Tibial artery (tissue), 4 donors: Measurements from ENCODE around the gene ACVR1B.

Experiments
- DNase-seq, 2 donors: peaks; one replicate each; pipeline ENCODE4 v3.0.0-alpha.2; 2019
- H3K27ac ChIP-seq, 2 donors: fragments of 200-600 bp; sonication (generic) in 1 of 2; 1 replicate in 1 of 2; 2 replicates in 1 of 2; pipeline ENCODE4 v1.5.1; 2018 to 2019; ENCODE audit warnings: mild to moderate bottlenecking in 1 of 2
- H3K27me3 ChIP-seq, 2 donors: fragments of 200-600 bp; sonication (generic) in 1 of 2; one replicate each; pipeline versions ENCODE4 v1.5.1 to v1.6.0; 2016 to 2019
- H3K36me3 ChIP-seq, 3 donors: fragments of 200-600 bp; sonication (generic) in 2 of 3; one replicate each; pipeline ENCODE4 v1.5.1; 2016 to 2019; ENCODE audit warnings: mild to moderate bottlenecking in 2 of 3
- H3K4me1 ChIP-seq, 4 donors: fragments of 200-600 bp; sonication (generic) in 2 of 4; 1 replicate in 3 of 4; 2 replicates in 1 of 4; pipeline ENCODE4 v1.5.1; 2016 to 2019
- H3K4me3 ChIP-seq, 2 donors: fragments of 200-600 bp; sonication (generic) in 1 of 2; 1 replicate in 1 of 2; 2 replicates in 1 of 2; pipeline ENCODE4 v1.5.1; 2018 to 2019; ENCODE audit warnings: mild to moderate bottlenecking in 2 of 2
- H3K9me3 ChIP-seq, 3 donors: fragments of 200-600 bp; sonication (generic) in 1 of 3; one replicate each; pipeline ENCODE4 v1.5.1; 2016 to 2019
- intact Hi-C: fragments of 100-400 bp; cut with DNase I; formaldehyde crosslinking; loops from one replicate; pipeline ENCODE4 v1.15.0; 2023; ENCODE audit warnings: low total_unique reads
- TF ChIP-seq, protein P1 (sequence below), 2 experiments: fragments of 200-600 bp in 1 of 2; fragments of 450-650 bp in 1 of 2; IDR thresholded peaks; one replicate each; pipeline ENCODE4 v1.5.1; 2017 to 2019; ENCODE audit warnings: antibody characterized with exemption in 2 of 2, mild to moderate bottlenecking in 1 of 2, moderate library complexity in 1 of 2

Gene ACVR1B

GRCh38 chr12:51921017-51921725 is 30.3 kb upstream of the ACVR1B start:
- DNase-seq, result peak in 1 of 2 donors; percentile 50
- Histone ChIP-seq H3K4me3 (no peak overlapping the region), H3K27me3 (peaks cover 0 to 23% of the 10 kb centered on the region in 2 donors), H3K9me3 (no peaks in the 10 kb centered on the region), H3K4me1 (peaks cover 0 to 12% (median 9%) of the 10 kb centered on the region in 4 donors), H3K36me3 (no peaks in the 10 kb centered on the region), H3K27ac (no peak overlapping the region)
- intact Hi-C loops, result loop anchor here (5.0 kb wide), 1 partner anchor 61 kb away; no protein-coding TSS in a partner anchor
- TF ChIP-seq, protein P1, sequence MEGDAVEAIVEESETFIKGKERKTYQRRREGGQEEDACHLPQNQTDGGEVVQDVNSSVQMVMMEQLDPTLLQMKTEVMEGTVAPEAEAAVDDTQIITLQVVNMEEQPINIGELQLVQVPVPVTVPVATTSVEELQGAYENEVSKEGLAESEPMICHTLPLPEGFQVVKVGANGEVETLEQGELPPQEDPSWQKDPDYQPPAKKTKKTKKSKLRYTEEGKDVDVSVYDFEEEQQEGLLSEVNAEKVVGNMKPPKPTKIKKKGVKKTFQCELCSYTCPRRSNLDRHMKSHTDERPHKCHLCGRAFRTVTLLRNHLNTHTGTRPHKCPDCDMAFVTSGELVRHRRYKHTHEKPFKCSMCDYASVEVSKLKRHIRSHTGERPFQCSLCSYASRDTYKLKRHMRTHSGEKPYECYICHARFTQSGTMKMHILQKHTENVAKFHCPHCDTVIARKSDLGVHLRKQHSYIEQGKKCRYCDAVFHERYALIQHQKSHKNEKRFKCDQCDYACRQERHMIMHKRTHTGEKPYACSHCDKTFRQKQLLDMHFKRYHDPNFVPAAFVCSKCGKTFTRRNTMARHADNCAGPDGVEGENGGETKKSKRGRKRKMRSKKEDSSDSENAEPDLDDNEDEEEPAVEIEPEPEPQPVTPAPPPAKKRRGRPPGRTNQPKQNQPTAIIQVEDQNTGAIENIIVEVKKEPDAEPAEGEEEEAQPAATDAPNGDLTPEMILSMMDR (IDR thresholded peaks at IDR 0.05), result no peak

DNA sequence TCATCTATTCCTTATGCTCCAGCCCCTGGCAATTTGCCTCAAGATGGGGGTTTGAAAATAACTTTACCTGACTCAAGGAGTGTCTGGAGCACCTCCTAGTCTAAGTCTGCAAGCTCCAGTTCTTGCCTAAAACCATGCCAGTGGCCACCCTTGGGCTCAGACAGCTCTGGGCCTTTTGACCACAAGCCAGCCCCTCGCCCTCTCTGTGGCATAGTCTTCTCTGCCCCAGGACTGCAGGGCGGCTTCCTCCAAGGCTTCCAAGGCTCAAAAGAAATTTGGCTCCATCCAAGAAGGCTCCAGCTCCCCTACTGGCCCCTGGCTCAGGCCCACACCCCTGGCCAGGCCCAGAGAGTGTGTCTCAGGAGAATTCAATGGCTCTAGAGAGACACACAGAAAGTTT is 29.4 kb upstream of the ACVR1B start:
- intact Hi-C loops, result loop anchor here (5.0 kb wide), 1 partner anchor 60 kb away; no protein-coding TSS in a partner anchor

DNA sequence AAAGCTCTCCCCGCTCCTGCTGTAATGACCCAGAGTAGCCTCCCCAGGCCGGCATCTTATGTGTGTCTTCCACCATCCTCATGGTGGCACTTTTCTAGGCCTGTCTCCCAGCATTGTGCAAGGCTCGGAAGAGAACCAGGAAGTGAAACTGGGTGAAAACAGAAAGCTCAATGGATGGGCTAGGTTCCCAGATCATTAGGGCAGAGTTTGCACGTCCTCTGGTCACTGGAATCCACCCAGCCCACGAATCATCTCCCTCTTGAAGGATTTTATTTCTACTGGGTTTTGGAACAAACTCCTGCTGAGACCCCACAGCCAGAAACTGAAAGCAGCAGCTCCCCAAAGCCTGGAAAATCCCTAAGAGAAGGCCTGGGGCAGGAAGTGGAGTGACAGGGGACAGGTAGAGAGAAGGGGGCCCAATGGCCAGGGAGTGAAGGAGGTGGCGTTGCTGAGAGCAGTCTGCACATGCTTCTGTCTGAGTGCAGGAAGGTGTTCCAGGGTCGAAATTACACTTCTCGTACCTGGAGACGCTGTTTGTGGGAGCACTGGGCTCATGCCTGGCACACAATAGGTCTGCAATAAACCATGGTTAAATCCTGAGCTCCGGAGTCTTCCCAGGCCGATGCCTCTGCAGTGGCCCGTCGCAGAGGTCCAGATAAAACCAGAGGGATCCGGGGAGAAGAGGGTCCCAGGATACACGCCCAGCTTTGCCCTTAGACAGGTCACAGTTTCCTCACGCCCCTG is 28.6 kb upstream of the ACVR1B start:
- peak; percentile 78 to 79 for DNase-seq
- intact Hi-C loops, result loop anchor here (5.0 kb wide), 1 partner anchor 59 kb away; no protein-coding TSS in a partner anchor
- Histone ChIP-seq H3K4me1 (peaks cover 0 to 12% (median 9%) of the 10 kb centered on the region in 4 donors), H3K27me3 (peaks cover 0 to 14% of the 10 kb centered on the region in 2 donors), H3K4me3 (no peak overlapping the region), H3K36me3 (no peaks in the 10 kb centered on the region), H3K9me3 (no peaks in the 10 kb centered on the region), H3K27ac (peak overlapping the region in 1 of 2 donors; percentile 9)
- TF ChIP-seq, protein P1 (IDR thresholded peaks at IDR 0.05), result no peak

More for the DNA sequence above, 29.4 kb upstream of the ACVR1B start:
- H3K4me1 ChIP-seq, result peaks cover 0 to 12% (median 9%) of the 10 kb centered on the region in 4 donors
- TF ChIP-seq, protein P1 (IDR thresholded peaks at IDR 0.05), result no peak
- H3K4me3 ChIP-seq, result no peak overlapping the region
- H3K27me3 ChIP-seq, result peaks cover 0 to 16% of the 10 kb centered on the region in 2 donors
- H3K36me3 ChIP-seq, result no peaks in the 10 kb centered on the region
- H3K27ac ChIP-seq, result no peak overlapping the region
- DNase-seq, result peak in 1 of 2 donors; percentile 55
- no peaks in the 10 kb centered on the region for H3K9me3 ChIP-seq

DNA sequence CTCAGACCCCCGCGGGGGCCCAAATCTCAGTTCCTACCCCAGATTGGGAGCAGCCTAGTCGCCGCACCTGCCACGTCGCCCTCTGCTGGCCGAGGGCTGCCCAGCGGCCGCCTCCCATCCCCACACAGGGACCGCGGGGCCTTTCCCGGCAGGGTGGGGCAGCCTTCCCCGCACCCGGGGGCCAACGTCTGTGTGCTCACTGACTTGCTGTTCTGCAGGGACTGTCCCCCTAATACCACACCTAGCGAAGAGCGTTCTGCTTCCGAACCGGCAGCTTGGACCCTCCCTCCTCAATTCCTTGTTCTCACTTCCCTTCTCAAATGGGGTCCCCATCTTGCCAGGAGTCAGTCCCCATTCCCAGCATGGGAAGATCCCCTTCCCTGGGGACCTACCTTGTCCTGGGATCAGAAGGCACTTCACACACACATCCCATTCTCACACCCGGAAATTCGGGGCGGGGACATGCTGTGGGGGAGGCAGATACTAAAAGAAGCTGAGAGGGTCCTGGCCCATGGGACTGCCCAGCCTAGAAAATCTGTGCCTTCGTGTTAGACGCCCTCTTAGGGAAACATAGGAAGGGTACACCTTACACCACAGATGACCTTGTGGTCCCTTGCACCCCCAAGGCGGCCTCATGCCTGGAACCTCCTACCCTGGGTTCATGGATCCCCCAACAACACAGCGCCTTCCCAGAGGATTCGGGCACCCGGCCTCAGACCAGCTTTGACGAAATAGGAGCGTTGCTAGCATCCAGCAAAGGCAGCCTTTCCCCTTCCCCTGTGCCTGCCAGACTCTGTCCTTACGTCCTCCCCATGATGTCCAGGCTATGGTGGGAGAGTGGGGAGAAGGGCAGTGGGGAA is 27.8 kb upstream of the ACVR1B start:
- Histone ChIP-seq H3K27me3 (peaks cover 0 to 18% of the 10 kb centered on the region in 2 donors), H3K4me3 (no peak overlapping the region), H3K36me3 (no peaks in the 10 kb centered on the region), H3K27ac (no peak overlapping the region), H3K4me1 (peaks cover 0 to 12% (median 9%) of the 10 kb centered on the region in 4 donors), H3K9me3 (no peaks in the 10 kb centered on the region)
- TF ChIP-seq, protein P1 (IDR thresholded peaks at IDR 0.05), result peak; percentile 58 to 82
- intact Hi-C loops, result loop anchor here (5.0 kb wide), 1 partner anchor 59 kb away; no protein-coding TSS in a partner anchor
- DNase-seq, result peak; percentile 59 to 71
